Naive thymus-derived CD4-positive, alpha-beta T cell (primary cell): ENCODE results near the gene PADI3. TPM values are rescaled to one million over a fixed set of nuclear protein-coding genes. Genes with fewer than 3 reads are reported as not detected.

Source experiments
- ATAC-seq: fragments of 150-1000 bp; cut with Tn5 transposase; 2 replicates; pipeline ENCODE4 v1.10.0; 2021; ENCODE audit warnings: mild to moderate bottlenecking, moderate library complexity
- CTCF ChIA-PET: fragments of 350-600 bp; sonication (Branson Sonifier 250); formaldehyde crosslinking; loops from one replicate; lab custom pipeline; 2021; ENCODE audit warnings: antibody characterized with exemption; lab: Charles Lee
- POLR2A ChIA-PET: fragments of 350-600 bp; sonication (Branson Sonifier 250); formaldehyde crosslinking; loops from one replicate; lab custom pipeline; 2021; ENCODE audit warnings: antibody characterized with exemption, inconsistent platforms; lab: Charles Lee
- DNase-seq, 9 donors: peaks; one replicate each; pipeline versions ENCODE4 v3.0.0 to v3.0.0-alpha.2; 2020 to 2022; ENCODE audit warnings: mixed read lengths in 1 of 9
- H3K27ac ChIP-seq: one replicate; pipeline ENCODE4 v1.7.0; 2013; ENCODE audit warnings: mild to moderate bottlenecking, low read depth, low read length, moderate library complexity
- H3K27me3 ChIP-seq, 2 donors: one replicate each; pipeline ENCODE4 v1.7.0; 2013; ENCODE audit warnings: low read length in 2 of 2, mild to moderate bottlenecking in 2 of 2, moderate library complexity in 2 of 2; ENCODE audit not compliant: control insufficient read depth in 2 of 2, insufficient read depth in 2 of 2
- H3K36me3 ChIP-seq, 3 experiments: 1 replicate in 2 of 3; 2 replicates in 1 of 3; pipeline ENCODE4 v1.7.0; 2013; ENCODE audit warnings: low read length in 3 of 3, mild to moderate bottlenecking in 3 of 3, moderate library complexity in 1 of 3; ENCODE audit not compliant: insufficient read depth in 3 of 3, control insufficient read depth in 2 of 3
- H3K4me1 ChIP-seq, 2 donors: one replicate each; pipeline ENCODE4 v1.7.0; 2013; ENCODE audit warnings: low read length in 2 of 2, mild to moderate bottlenecking in 2 of 2, moderate library complexity in 1 of 2; ENCODE audit not compliant: control insufficient read depth in 2 of 2, insufficient read depth in 2 of 2
- H3K4me3 ChIP-seq: 2 replicates; pipeline ENCODE4 v1.7.0; 2013; ENCODE audit warnings: mild to moderate bottlenecking, low read length
- H3K9me3 ChIP-seq, 3 experiments: 1 replicate in 2 of 3; 2 replicates in 1 of 3; pipeline ENCODE4 v1.7.0; 2013; ENCODE audit warnings: low read length in 3 of 3; ENCODE audit not compliant: control insufficient read depth in 2 of 3
- H3K27ac Mint-ChIP-seq, 9 donors: one replicate each; pipeline ENCODE4 v1.8.0; 2020 to 2022; ENCODE audit warnings: mixed read lengths in 9 of 9, mild to moderate bottlenecking in 8 of 9, moderate library complexity in 5 of 9, inconsistent platforms in 2 of 9
- H3K27me3 Mint-ChIP-seq, 5 donors: one replicate each; pipeline ENCODE4 v1.8.0; 2021 to 2022; ENCODE audit warnings: mixed read lengths in 5 of 5, mild to moderate bottlenecking in 1 of 5
- H3K36me3 Mint-ChIP-seq, 5 donors: one replicate each; pipeline ENCODE4 v1.8.0; 2020 to 2022; ENCODE audit warnings: mixed read lengths in 5 of 5, mild to moderate bottlenecking in 3 of 5, inconsistent platforms in 1 of 5
- H3K4me1 Mint-ChIP-seq, 7 donors: one replicate each; pipeline ENCODE4 v1.8.0; 2020 to 2022; ENCODE audit warnings: mixed read lengths in 7 of 7, mild to moderate bottlenecking in 3 of 7, inconsistent platforms in 1 of 7
- H3K4me3 Mint-ChIP-seq, 10 donors: one replicate each; pipeline ENCODE4 v1.8.0; 2020 to 2022; ENCODE audit warnings: mild to moderate bottlenecking in 10 of 10, mixed read lengths in 10 of 10, moderate library complexity in 6 of 10, inconsistent platforms in 2 of 10
- H3K9me3 Mint-ChIP-seq, 11 donors: one replicate each; pipeline ENCODE4 v1.8.0; 2020 to 2022; ENCODE audit warnings: mixed read lengths in 11 of 11, mild to moderate bottlenecking in 4 of 11, inconsistent platforms in 1 of 11, moderate library complexity in 1 of 11
- intact Hi-C, 2 donors: fragments of 100-400 bp; cut with micrococcal nuclease; formaldehyde crosslinking; loops; one replicate each; pipeline ENCODE4 v1.15.1; 2023
- polyA plus RNA-seq, 2 donors: library from polyadenylated mRNA; unstranded; fragments of 300-500 nt; fragmentation: Illumina TruSeq; gene quantifications; one replicate each; pipeline ENCODE4 v1.2.3, GENCODE V29; 2021
- total RNA-seq, 6 experiments: library from RNA in 5 of 6; stranded (reverse) in 5 of 6; gene quantifications; 1 replicate in 5 of 6; 2 replicates in 1 of 6; pipeline ENCODE4 v1.2.3 and lab custom pipeline; 2021 to 2026

Gene PADI3
- total and polyA plus RNA-seq, 7 experiments from 2014 or later, result not detected

DNA sequence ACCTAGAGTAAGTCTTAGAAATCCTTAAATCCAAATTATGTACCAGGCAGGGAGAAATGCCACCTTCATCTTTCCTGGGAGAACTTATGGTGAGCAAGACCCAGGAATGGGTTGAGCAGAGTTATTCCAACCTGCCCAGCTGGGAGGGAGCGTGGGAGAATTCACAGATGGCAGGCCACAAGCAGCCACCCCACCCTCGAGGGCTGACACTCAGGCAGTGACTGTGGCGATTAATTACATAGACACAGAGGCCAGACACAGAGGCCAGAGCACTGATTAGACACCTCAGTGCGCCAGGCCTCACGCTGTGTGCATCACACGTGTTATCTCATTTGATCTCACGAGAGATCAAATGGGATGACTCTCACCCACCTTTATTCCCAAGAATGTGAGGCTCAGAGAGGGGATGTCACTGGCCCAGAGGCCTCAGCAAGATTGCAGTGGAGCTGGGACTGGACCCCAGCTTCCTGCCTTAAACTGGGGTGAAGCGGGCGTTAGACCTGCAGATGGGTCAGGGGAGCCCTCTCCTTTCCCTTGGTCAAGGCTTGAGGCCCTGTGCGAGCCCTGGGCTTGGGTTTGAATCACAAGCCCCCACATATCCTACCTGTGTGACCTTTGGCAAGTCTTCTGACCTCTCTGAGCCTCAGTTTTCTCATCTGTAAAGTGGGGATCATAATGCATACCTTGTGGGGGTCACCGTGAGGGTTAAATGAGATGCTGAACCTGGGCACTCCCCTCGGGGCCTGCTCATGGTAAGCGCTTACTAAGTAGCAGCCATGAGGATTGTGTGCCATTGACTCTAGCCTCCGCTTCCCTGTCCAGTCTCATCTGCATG, 30.3 kb downstream of the PADI3 start:
- Histone ChIP-seq H3K27me3 (no peaks in the 10 kb centered on the region), H3K27ac (no peak overlapping the region), H3K36me3 (no peaks in the 10 kb centered on the region), H3K4me1 (no peaks in the 10 kb centered on the region), H3K9me3 (no peaks in the 10 kb centered on the region), H3K4me3 (no peak overlapping the region)
- H3K9me3 Mint-ChIP-seq, result no peaks in the 10 kb centered on the region
- intact Hi-C loops, result no loop called here
- H3K4me3 Mint-ChIP-seq, result no peak overlapping the region
- no peak for DNase-seq
- ChIA-PET CTCF (no interaction called here), POLR2A (interaction anchor here (0.5 kb wide), 1 partner anchor 10 kb away, joined by 3 read pairs; no protein-coding TSS in a partner anchor)
- peaks cover 6 to 38% (median 7%) of the 10 kb centered on the region in 5 donors for H3K27me3 Mint-ChIP-seq
- peaks cover 0 to 7% (median 5%) of the 10 kb centered on the region in 7 donors for H3K4me1 Mint-ChIP-seq
- H3K36me3 Mint-ChIP-seq, result no peaks in the 10 kb centered on the region
- no peak overlapping the region for H3K27ac Mint-ChIP-seq
- no peak for ATAC-seq

DNA sequence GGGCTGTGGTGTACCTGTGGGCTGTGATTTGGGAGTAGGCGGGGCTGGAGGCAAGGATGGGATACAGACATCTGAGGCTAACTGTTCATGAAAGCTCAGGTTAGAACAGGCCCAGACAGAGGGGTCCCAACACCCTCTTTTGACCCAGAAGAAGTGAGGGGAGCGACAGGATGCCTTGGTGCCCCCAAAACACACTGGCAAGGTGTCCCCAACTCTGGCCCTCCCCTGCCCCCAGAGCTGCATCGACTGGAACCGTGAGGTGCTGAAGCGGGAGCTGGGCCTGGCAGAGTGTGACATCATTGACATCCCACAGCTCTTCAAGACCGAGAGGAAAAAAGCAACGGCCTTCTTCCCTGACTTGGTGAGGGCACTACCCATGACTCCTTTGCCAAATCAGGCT, 31.5 kb downstream of the PADI3 start:
- H3K4me1 Mint-ChIP-seq, result peaks cover 0 to 7% (median 5%) of the 10 kb centered on the region in 7 donors
- Histone ChIP-seq H3K36me3 (no peaks in the 10 kb centered on the region), H3K4me3 (no peak overlapping the region), H3K27me3 (no peaks in the 10 kb centered on the region), H3K9me3 (no peaks in the 10 kb centered on the region), H3K27ac (no peak overlapping the region), H3K4me1 (no peaks in the 10 kb centered on the region)
- ATAC-seq, result no peak
- ChIA-PET CTCF (no interaction called here), POLR2A (no interaction called here)
- no peaks in the 10 kb centered on the region for H3K9me3 Mint-ChIP-seq
- no peak overlapping the region for H3K4me3 Mint-ChIP-seq
- no peaks in the 10 kb centered on the region for H3K36me3 Mint-ChIP-seq
- no peak overlapping the region for H3K27ac Mint-ChIP-seq
- peaks cover 5 to 41% (median 6%) of the 10 kb centered on the region in 5 donors for H3K27me3 Mint-ChIP-seq
- no peak for DNase-seq
- intact Hi-C loops, result no loop called here

DNA sequence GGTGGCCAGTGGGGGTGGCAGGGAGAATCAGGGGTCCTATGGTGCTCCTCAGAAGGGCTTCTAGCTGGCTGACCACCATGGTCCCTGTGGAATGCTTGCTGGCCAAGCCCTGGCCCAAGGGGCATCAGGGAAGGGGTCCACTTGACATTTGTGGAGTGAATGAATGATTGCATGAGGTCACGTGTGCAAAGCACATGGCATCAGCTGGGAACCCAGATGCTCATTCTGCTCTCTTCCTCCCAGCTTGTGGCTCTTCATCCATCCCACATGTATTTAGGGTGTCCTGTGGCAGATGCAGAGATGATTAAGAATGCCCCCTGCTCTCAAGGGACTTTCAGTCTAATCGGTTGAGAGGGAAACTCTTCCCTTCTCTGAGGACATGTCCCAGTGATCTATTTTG, 32.0 kb downstream of the PADI3 start:
- ATAC-seq (no peak), DNase-seq (no peak)
- Histone ChIP-seq H3K4me3 (no peak overlapping the region), H3K9me3 (no peaks in the 10 kb centered on the region), H3K36me3 (no peaks in the 10 kb centered on the region), H3K4me1 (no peaks in the 10 kb centered on the region), H3K27me3 (no peaks in the 10 kb centered on the region), H3K27ac (no peak overlapping the region)
- intact Hi-C loops, result no loop called here
- CTCF ChIA-PET, result no interaction called here
- peaks cover under 1 to 36% (median 6%) of the 10 kb centered on the region in 5 donors for H3K27me3 Mint-ChIP-seq
- peaks cover 0 to 7% (median 5%) of the 10 kb centered on the region in 7 donors for H3K4me1 Mint-ChIP-seq
- no peak overlapping the region for H3K27ac Mint-ChIP-seq
- no peaks in the 10 kb centered on the region for H3K36me3 Mint-ChIP-seq
- H3K4me3 Mint-ChIP-seq, result no peak overlapping the region
- POLR2A ChIA-PET, result no interaction called here
- no peaks in the 10 kb centered on the region for H3K9me3 Mint-ChIP-seq

DNA sequence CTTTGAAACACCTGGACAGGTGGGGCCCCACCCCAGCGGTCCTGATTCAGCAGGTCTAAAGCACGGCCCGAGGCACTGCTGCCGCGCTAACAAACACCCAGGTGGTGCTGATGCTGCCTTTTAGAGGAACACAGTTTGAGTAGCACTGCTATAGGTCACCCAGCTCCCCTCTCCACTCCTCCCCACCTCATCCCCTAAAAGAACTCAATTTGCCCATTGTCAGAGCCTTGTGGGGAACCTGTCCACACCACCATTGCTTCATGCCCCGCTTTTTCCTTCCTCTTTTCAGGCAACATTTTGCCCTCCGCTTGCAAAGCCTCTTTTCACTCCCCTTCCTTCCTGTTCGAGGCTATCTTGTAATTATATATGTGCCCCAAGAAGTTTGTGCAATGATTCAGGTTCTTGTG, 32.9 kb downstream of the PADI3 start:
- no peak overlapping the region for H3K27ac ChIP-seq
- ChIA-PET CTCF (no interaction called here), POLR2A (no interaction called here)
- DNase-seq (no peak), ATAC-seq (peak; percentile 71)
- peaks cover 0 to 33% (median 6%) of the 10 kb centered on the region in 5 donors for H3K27me3 Mint-ChIP-seq
- no peaks in the 10 kb centered on the region for H3K4me1 ChIP-seq
- no peaks in the 10 kb centered on the region for H3K36me3 ChIP-seq
- no peak overlapping the region for H3K4me3 ChIP-seq
- H3K9me3 ChIP-seq, result no peaks in the 10 kb centered on the region
- H3K9me3 Mint-ChIP-seq, result no peaks in the 10 kb centered on the region
- intact Hi-C loops, result no loop called here
- peak overlapping the region in 1 of 9 donors; percentile 7 for H3K27ac Mint-ChIP-seq
- H3K4me3 Mint-ChIP-seq, result no peak overlapping the region
- H3K27me3 ChIP-seq, result no peaks in the 10 kb centered on the region
- H3K4me1 Mint-ChIP-seq, result peaks cover 0 to 7% (median 5%) of the 10 kb centered on the region in 7 donors
- no peaks in the 10 kb centered on the region for H3K36me3 Mint-ChIP-seq

DNA sequence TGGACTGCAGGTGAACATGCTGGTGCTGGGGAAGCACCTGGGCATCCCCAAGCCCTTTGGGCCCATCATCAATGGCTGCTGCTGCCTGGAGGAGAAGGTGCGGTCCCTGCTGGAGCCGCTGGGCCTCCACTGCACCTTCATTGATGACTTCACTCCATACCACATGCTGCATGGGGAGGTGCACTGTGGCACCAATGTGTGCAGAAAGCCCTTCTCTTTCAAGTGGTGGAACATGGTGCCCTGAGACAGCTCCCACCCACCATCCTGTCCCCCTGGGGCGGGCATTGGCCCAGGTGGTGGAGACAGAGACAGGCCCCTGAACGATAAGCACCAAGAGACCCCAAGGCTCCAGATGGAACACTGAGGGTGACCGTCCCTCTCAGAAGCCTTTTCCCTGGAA, 33.9 kb downstream of the PADI3 start:
- Mint-ChIP-seq H3K36me3 (no peaks in the 10 kb centered on the region), H3K4me3 (no peak overlapping the region), H3K27me3 (peaks cover 0 to 29% (median 6%) of the 10 kb centered on the region in 5 donors), H3K27ac (no peak overlapping the region), H3K4me1 (peaks cover 0 to 7% (median 5%) of the 10 kb centered on the region in 7 donors), H3K9me3 (no peaks in the 10 kb centered on the region)
- Histone ChIP-seq H3K9me3 (no peaks in the 10 kb centered on the region), H3K27ac (no peak overlapping the region), H3K4me3 (no peak overlapping the region), H3K4me1 (no peaks in the 10 kb centered on the region), H3K36me3 (no peaks in the 10 kb centered on the region), H3K27me3 (no peaks in the 10 kb centered on the region)
- POLR2A ChIA-PET, result no interaction called here
- intact Hi-C loops, result no loop called here
- DNase-seq (no peak), ATAC-seq (no peak)
- CTCF ChIA-PET, result no interaction called here

DNA sequence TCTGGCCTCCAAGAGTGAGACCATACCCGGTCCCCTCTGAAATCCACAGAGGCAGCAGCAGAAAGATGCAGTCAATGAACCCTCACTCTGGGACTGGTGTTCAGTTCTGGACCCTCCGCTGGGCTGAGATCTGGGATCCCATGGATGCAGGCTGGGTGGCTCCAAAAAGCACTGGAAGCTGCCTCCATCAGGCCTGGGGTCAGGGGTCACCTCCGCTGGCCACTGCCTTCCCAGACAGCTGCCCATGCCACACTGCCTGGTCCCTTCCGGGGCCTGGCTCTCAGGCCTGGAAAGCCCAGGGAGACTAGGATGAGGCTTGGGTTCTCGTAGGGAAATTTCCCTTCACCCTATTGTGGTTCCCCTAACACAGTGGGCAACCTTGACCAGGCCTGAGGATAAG, 37.7 kb downstream of the PADI3 start:
- peaks cover 0 to 7% (median 5%) of the 10 kb centered on the region in 7 donors for H3K4me1 Mint-ChIP-seq
- ATAC-seq (no peak), DNase-seq (no peak)
- POLR2A ChIA-PET, result no interaction called here
- H3K9me3 Mint-ChIP-seq, result no peaks in the 10 kb centered on the region
- Histone ChIP-seq H3K36me3 (no peaks in the 10 kb centered on the region), H3K27ac (no peak overlapping the region), H3K27me3 (no peaks in the 10 kb centered on the region), H3K4me1 (no peaks in the 10 kb centered on the region), H3K9me3 (no peaks in the 10 kb centered on the region), H3K4me3 (no peak overlapping the region)
- peaks cover 3 to 29% (median 10%) of the 10 kb centered on the region in 5 donors for H3K27me3 Mint-ChIP-seq
- no peak overlapping the region for H3K27ac Mint-ChIP-seq
- intact Hi-C loops, result no loop called here
- CTCF ChIA-PET, result interaction anchor here (1.5 kb wide), 1 partner anchor 117 kb away, joined by 3 read pairs; no protein-coding TSS in a partner anchor
- H3K36me3 Mint-ChIP-seq, result no peaks in the 10 kb centered on the region
- no peak overlapping the region for H3K4me3 Mint-ChIP-seq
